ENCODE data around the gene FNDC3A.

The FNDC3A gene

GRCh38 chr13:48979892-48980291 lies 4.2 kb downstream of the FNDC3A start:
- Histone ChIP-seq H3K9me3 (ENCODE audit: insufficient read depth, low read length, severe bottlenecking) (no peaks in the 10 kb centered on the region), H3K9ac (ENCODE audit: low read depth, low read length) (no peak overlapping the region), H3K79me2 (ENCODE audit: insufficient read depth, low read length) (peaks cover 85% of the 10 kb centered on the region), H3K4me1 (ENCODE audit: insufficient read depth, low read length) (peaks cover 40% of the 10 kb centered on the region), H3K4me3 (ENCODE audit: low read depth in 1 of 2, low read length in 2 of 2) (no peak overlapping the region), H3K27ac (ENCODE audit: low read length) (no peak overlapping the region), H3K36me3 (ENCODE audit: insufficient read depth, low read length) (no peaks in the 10 kb centered on the region), H2AFZ (ENCODE audit: low read depth, low read length) (no peak overlapping the region), H4K20me1 (ENCODE audit: insufficient read depth, low read length) (peaks cover 7% of the 10 kb centered on the region; the same call in 1 of the 2 replicates), H3K27me3 (ENCODE audit: insufficient read depth, low read length, poor library complexity) (no peaks in the 10 kb centered on the region), H3K4me2 (ENCODE audit: insufficient read depth, low read length) (peak overlapping the region; percentile 77; the same call in 1 of the 2 replicates)
- DNase-seq (no peak), ATAC-seq (ENCODE audit: insufficient read depth, low read depth) (no peak)
- no peak for TF ChIP-seq CTCF (IDR thresholded peaks at IDR 0.05; ENCODE audit: borderline replicate concordance, extremely low read depth, low read length, poor library complexity, severe bottlenecking)

GRCh38 chr13:48983331-48983730 lies 7.6 kb downstream of the FNDC3A start:
- Histone ChIP-seq H3K79me2 (ENCODE audit: insufficient read depth, low read length) (peaks cover 89% of the 10 kb centered on the region), H3K36me3 (ENCODE audit: insufficient read depth, low read length) (no peaks in the 10 kb centered on the region), H3K27me3 (ENCODE audit: insufficient read depth, low read length, poor library complexity) (no peaks in the 10 kb centered on the region), H3K4me1 (ENCODE audit: insufficient read depth, low read length) (peaks cover 23% of the 10 kb centered on the region), H2AFZ (ENCODE audit: low read depth, low read length) (no peak overlapping the region), H4K20me1 (ENCODE audit: insufficient read depth, low read length) (peaks cover 11% of the 10 kb centered on the region; the same call in 1 of the 2 replicates), H3K9me3 (ENCODE audit: insufficient read depth, low read length, severe bottlenecking) (no peaks in the 10 kb centered on the region), H3K9ac (ENCODE audit: low read depth, low read length) (no peak overlapping the region), H3K27ac (ENCODE audit: low read length) (no peak overlapping the region), H3K4me2 (ENCODE audit: insufficient read depth, low read length) (no peak overlapping the region), H3K4me3 (ENCODE audit: low read depth in 1 of 2, low read length in 2 of 2) (no peak overlapping the region)
- no peak for TF ChIP-seq EZH2 (IDR thresholded peaks at IDR 0.05; ENCODE audit: borderline replicate concordance, low read depth, low read length, severe bottlenecking)
- no peak for TF ChIP-seq CTCF (IDR thresholded peaks at IDR 0.05; ENCODE audit: borderline replicate concordance, extremely low read depth, low read length, poor library complexity, severe bottlenecking)
- DNase-seq: no peak
- ATAC-seq (ENCODE audit: insufficient read depth, low read depth): no peak

GRCh38 chr13:48985756-48986155 lies 10.0 kb downstream of the FNDC3A start:
- H3K4me3 ChIP-seq (ENCODE audit: low read depth in 1 of 2, low read length in 2 of 2): no peak overlapping the region
- H3K36me3 ChIP-seq (ENCODE audit: insufficient read depth, low read length): no peaks in the 10 kb centered on the region
- peaks cover 4% of the 10 kb centered on the region; the same call in 1 of the 2 replicates for H4K20me1 ChIP-seq (ENCODE audit: insufficient read depth, low read length)
- no peaks in the 10 kb centered on the region for H3K27me3 ChIP-seq (ENCODE audit: insufficient read depth, low read length, poor library complexity)
- DNase-seq: no peak
- H3K9ac ChIP-seq (ENCODE audit: low read depth, low read length): no peak overlapping the region
- H3K9me3 ChIP-seq (ENCODE audit: insufficient read depth, low read length, severe bottlenecking): peaks cover 1% of the 10 kb centered on the region
- H2AFZ ChIP-seq (ENCODE audit: low read depth, low read length): no peak overlapping the region
- H3K79me2 ChIP-seq (ENCODE audit: insufficient read depth, low read length): peaks cover 76% of the 10 kb centered on the region
- H3K4me2 ChIP-seq (ENCODE audit: insufficient read depth, low read length): no peak overlapping the region
- H3K4me1 ChIP-seq (ENCODE audit: insufficient read depth, low read length): no peaks in the 10 kb centered on the region
- no peak for ATAC-seq (ENCODE audit: insufficient read depth, low read depth)
- H3K27ac ChIP-seq (ENCODE audit: low read length): no peak overlapping the region
- TF ChIP-seq CTCF (IDR thresholded peaks at IDR 0.05; ENCODE audit: borderline replicate concordance, extremely low read depth, low read length, poor library complexity, severe bottlenecking) (no peak), EZH2 (IDR thresholded peaks at IDR 0.05; ENCODE audit: borderline replicate concordance, low read depth, low read length, severe bottlenecking) (no peak)

GRCh38 chr13:48990900-48991299 lies 15.2 kb downstream of the FNDC3A start:
- H3K9me3 ChIP-seq (ENCODE audit: insufficient read depth, low read length, severe bottlenecking): peaks cover 7% of the 10 kb centered on the region
- H3K36me3 ChIP-seq (ENCODE audit: insufficient read depth, low read length): no peaks in the 10 kb centered on the region
- TF ChIP-seq EZH2 (IDR thresholded peaks at IDR 0.05; ENCODE audit: borderline replicate concordance, low read depth, low read length, severe bottlenecking): no peak
- TF ChIP-seq CTCF (IDR thresholded peaks at IDR 0.05; ENCODE audit: borderline replicate concordance, extremely low read depth, low read length, poor library complexity, severe bottlenecking): no peak
- H3K4me3 ChIP-seq (ENCODE audit: low read depth in 1 of 2, low read length in 2 of 2): no peak overlapping the region
- H3K9ac ChIP-seq (ENCODE audit: low read depth, low read length): no peak overlapping the region
- H4K20me1 ChIP-seq (ENCODE audit: insufficient read depth, low read length): no peaks in the 10 kb centered on the region
- peaks cover 40% of the 10 kb centered on the region for H3K79me2 ChIP-seq (ENCODE audit: insufficient read depth, low read length)
- no peak overlapping the region for H3K4me2 ChIP-seq (ENCODE audit: insufficient read depth, low read length)
- H3K27me3 ChIP-seq (ENCODE audit: insufficient read depth, low read length, poor library complexity): no peaks in the 10 kb centered on the region
- H3K4me1 ChIP-seq (ENCODE audit: insufficient read depth, low read length): no peaks in the 10 kb centered on the region
- no peak overlapping the region for H2AFZ ChIP-seq (ENCODE audit: low read depth, low read length)
- no peak overlapping the region for H3K27ac ChIP-seq (ENCODE audit: low read length)
- no peak for ATAC-seq (ENCODE audit: insufficient read depth, low read depth)
- DNase-seq: no peak
